OCI-LY1 (cell line): Measurements from ENCODE around the gene SDC3.

ENCODE experiments used
- CTCF ChIP-seq: fragments of 200-600 bp; sonication (generic), shearing (Covaris generic); IDR thresholded peaks from 2 replicates; pipeline ENCODE4 v1.5.1; 2017; ENCODE audit warnings: mild to moderate bottlenecking, antibody characterized with exemption, low read length, moderate library complexity, mixed read lengths
- EZH2 ChIP-seq: fragments of 200-600 bp; sonication (generic), shearing (Covaris generic); IDR thresholded peaks from 2 replicates; pipeline ENCODE4 v1.8.0; 2017; ENCODE audit warnings: borderline replicate concordance, mixed run types, mild to moderate bottlenecking, antibody characterized with exemption, low read length, moderate library complexity, mixed read lengths

GRCh38 chr1:30909365-30910068 lies 959 bp upstream of the SDC3 start:
- TF ChIP-seq CTCF (no peak), EZH2 (no peak)
